B cell (primary cell): ENCODE results near the gene TAGLN2. TPM values are rescaled to one million over a fixed set of nuclear protein-coding genes. Genes with fewer than 3 reads are reported as not detected.

Source experiments
- ATAC-seq: fragments of 200-7000 bp; cut with Tn5 transposase; one replicate; pipeline ENCODE4 v1.10.0; 2021; ENCODE audit warnings: low read depth, mild to moderate bottlenecking, moderate number of reproducible peaks, moderate library complexity
- CTCF ChIA-PET: fragments of 350-600 bp; sonication (Branson Sonifier 250); formaldehyde crosslinking; loops from one replicate; lab custom pipeline; 2021; ENCODE audit warnings: antibody characterized with exemption, inconsistent platforms; lab: Charles Lee
- POLR2A ChIA-PET: fragments of 350-600 bp; sonication (Branson Sonifier 250); formaldehyde crosslinking; loops from one replicate; lab custom pipeline; 2021; ENCODE audit warnings: antibody characterized with exemption; lab: Charles Lee
- DNase-seq: peaks from one replicate; pipeline ENCODE4 v3.0.0; 2013
- H2AFZ ChIP-seq: 2 replicates; pipeline ENCODE4 v1.6.1; 2012; ENCODE audit warnings: mild to moderate bottlenecking, low read depth, low read length; ENCODE audit not compliant: insufficient read depth, poor library complexity, severe bottlenecking
- H3K27ac ChIP-seq, 2 donors: 1 replicate in 1 of 2; 2 replicates in 1 of 2; pipeline ENCODE4 v1.5.1; 2012 to 2013; ENCODE audit warnings: low read length in 2 of 2, mild to moderate bottlenecking in 2 of 2, moderate library complexity in 1 of 2
- H3K27me3 ChIP-seq, 4 experiments: fragments of 200-600 bp in 1 of 4; sonication (generic) in 1 of 4; replicated peaks in 1 of 4; 1 replicate in 2 of 4; 2 replicates in 2 of 4; pipeline versions ENCODE4 v1.6.1 to v1.7.0; 2013 to 2016; ENCODE audit warnings: low read length in 3 of 4, mild to moderate bottlenecking in 2 of 4, mixed read lengths in 1 of 4, moderate library complexity in 1 of 4; ENCODE audit not compliant: insufficient read depth in 4 of 4, control insufficient read depth in 3 of 4; ENCODE audit errors: control extremely low read depth in 1 of 4
- H3K36me3 ChIP-seq, 2 experiments: replicated peaks in 1 of 2; 1 replicate in 1 of 2; 2 replicates in 1 of 2; pipeline versions ENCODE4 v1.6.1 to v1.7.1; 2013; ENCODE audit warnings: low read length in 1 of 2; ENCODE audit not compliant: insufficient read depth in 2 of 2, control insufficient read depth in 1 of 2; ENCODE audit errors: control extremely low read depth in 1 of 2, extremely low read depth in 1 of 2
- H3K4me1 ChIP-seq, 2 donors: fragments of 200-600 bp in 1 of 2; sonication (generic) in 1 of 2; 1 replicate in 1 of 2; 2 replicates in 1 of 2; pipeline versions ENCODE4 v1.5.1 to v1.6.1; 2013 to 2017; ENCODE audit warnings: low read length in 2 of 2; ENCODE audit not compliant: control insufficient read depth in 2 of 2, insufficient read depth in 2 of 2
- H3K4me2 ChIP-seq: replicated peaks from 2 replicates; pipeline ENCODE3; 2012; ENCODE audit warnings: mild to moderate bottlenecking, low read depth, low read length; ENCODE audit not compliant: poor library complexity, severe bottlenecking
- H3K4me3 ChIP-seq, 5 experiments: fragments of 200-600 bp in 1 of 5; sonication (generic) in 1 of 5; 1 replicate in 3 of 5; 2 replicates in 2 of 5; pipeline versions ENCODE4 v1.5.1 to v1.7.0; 2011 to 2016; ENCODE audit warnings: low read length in 4 of 5, mild to moderate bottlenecking in 4 of 5, low read depth in 2 of 5, control low read depth in 1 of 5, moderate library complexity in 1 of 5; ENCODE audit not compliant: insufficient read depth in 1 of 5; ENCODE audit errors: control extremely low read depth in 1 of 5, extremely low read depth in 1 of 5
- H3K79me2 ChIP-seq: fragments of 200-600 bp; sonication (generic); one replicate; pipeline ENCODE4 v1.6.0; 2016; ENCODE audit warnings: low read length; ENCODE audit not compliant: control insufficient read depth, insufficient read depth
- H3K9ac ChIP-seq: fragments of 200-600 bp; sonication (generic); 2 replicates; pipeline ENCODE4 v1.6.1; 2017; ENCODE audit warnings: mild to moderate bottlenecking, low read length, moderate library complexity
- H3K9me3 ChIP-seq, 3 donors: one replicate each; pipeline versions ENCODE4 v1.6.1 to v1.7.1; 2013; ENCODE audit warnings: low read length in 2 of 3; ENCODE audit not compliant: control insufficient read depth in 2 of 3, insufficient read depth in 1 of 3; ENCODE audit errors: control extremely low read depth in 1 of 3
- H4K20me1 ChIP-seq: 2 replicates; pipeline ENCODE4 v1.6.0; 2012; ENCODE audit warnings: mild to moderate bottlenecking, low read length; ENCODE audit not compliant: insufficient read depth, control insufficient read depth, poor library complexity, severe bottlenecking
- H3K27ac Mint-ChIP-seq: one replicate; pipeline ENCODE4 v1.8.0; 2021; ENCODE audit warnings: mixed read lengths
- H3K27me3 Mint-ChIP-seq: one replicate; pipeline ENCODE4 v1.8.0; 2021; ENCODE audit warnings: mixed read lengths
- H3K4me1 Mint-ChIP-seq: one replicate; pipeline ENCODE4 v1.8.0; 2021; ENCODE audit warnings: mixed read lengths
- H3K4me3 Mint-ChIP-seq: one replicate; pipeline ENCODE4 v1.8.0; 2021; ENCODE audit warnings: mixed read lengths
- H3K9me3 Mint-ChIP-seq: one replicate; pipeline ENCODE4 v1.8.0; 2022; ENCODE audit warnings: mixed read lengths; ENCODE audit not compliant: insufficient read depth
- EZH2 ChIP-seq: IDR thresholded peaks from 2 replicates; pipeline ENCODE4 v1.6.1; 2012; ENCODE audit warnings: borderline replicate concordance, low read depth, mild to moderate bottlenecking, moderate library complexity, low read length; ENCODE audit not compliant: insufficient read depth, poor library complexity, severe bottlenecking
- WGBS: methylation state at CpG from one replicate; pipeline ENCODE4 v1.1.5; 2013; ENCODE audit warnings: missing lambda C conversion rate; ENCODE audit not compliant: insufficient coverage; 5-methylcytosine and 5-hydroxymethylcytosine counted together
- intact Hi-C: fragments of 100-400 bp; cut with micrococcal nuclease; formaldehyde crosslinking; loops from one replicate; pipeline ENCODE4 v1.10.0; 2022
- polyA plus RNA-seq: library from polyadenylated mRNA; depleted of rRNA; stranded (reverse); fragments of >200 nt; gene quantifications from 2 replicates; pipeline ENCODE4 v1.2.3, GENCODE V29; 2012
- total RNA-seq, 2 donors: library from RNA; stranded (reverse); fragments of 120-200 nt in 1 of 2; gene quantifications; 1 replicate in 1 of 2; 2 replicates in 1 of 2; pipeline versions ENCODE4 v1.2.3 to v1.2.4, GENCODE V29; 2013 to 2022
- TF ChIP-seq, protein P1 (sequence below): fragments of 200-600 bp; IDR thresholded peaks from one replicate; pipeline ENCODE4 v1.8.0; 2022; ENCODE audit warnings: antibody characterized with exemption, mild to moderate bottlenecking

TAGLN2 gene
- total and polyA plus RNA-seq, 2 donors (not counting 1 experiment from before 2014, with no cell fraction given) = 342 to 721 TPM

DNA sequence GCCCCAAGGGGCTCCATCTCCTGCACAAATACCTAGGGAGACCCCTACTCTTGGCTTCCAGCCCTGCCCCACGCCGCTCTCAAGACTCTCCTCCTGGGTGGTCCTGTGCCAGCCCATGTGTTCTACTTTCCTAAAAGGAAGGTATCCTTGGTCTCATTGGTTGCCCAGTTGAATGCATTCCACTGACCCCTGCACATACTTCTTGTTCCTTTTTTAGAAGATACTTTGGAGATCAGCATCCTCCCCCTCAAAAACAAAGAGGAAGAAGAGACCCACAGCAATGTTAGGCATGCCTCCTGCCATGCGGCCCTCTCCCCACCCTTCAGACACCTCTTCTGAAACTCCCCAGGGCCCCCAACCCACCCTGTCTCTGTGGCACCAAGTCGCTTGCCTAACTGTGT is 24.7 kb upstream of the TAGLN2 start:
- Histone ChIP-seq H2AFZ (no peak overlapping the region), H3K9ac (no peak overlapping the region), H3K36me3 (no peaks in the 10 kb centered on the region), H3K4me3 (no peak overlapping the region), H4K20me1 (no peaks in the 10 kb centered on the region), H3K4me2 (no peak overlapping the region), H3K4me1 (peaks cover 10 to 12% of the 10 kb centered on the region in 2 donors), H3K27me3 (peaks cover 0 to 42% (median 14%) of the 10 kb centered on the region in 4 experiments), H3K27ac (no peak overlapping the region), H3K79me2 (no peaks in the 10 kb centered on the region), H3K9me3 (no peaks in the 10 kb centered on the region)
- ChIA-PET POLR2A (no interaction called here), CTCF (no interaction called here)
- TF ChIP-seq EZH2 = no peak
- TF ChIP-seq, protein P1, sequence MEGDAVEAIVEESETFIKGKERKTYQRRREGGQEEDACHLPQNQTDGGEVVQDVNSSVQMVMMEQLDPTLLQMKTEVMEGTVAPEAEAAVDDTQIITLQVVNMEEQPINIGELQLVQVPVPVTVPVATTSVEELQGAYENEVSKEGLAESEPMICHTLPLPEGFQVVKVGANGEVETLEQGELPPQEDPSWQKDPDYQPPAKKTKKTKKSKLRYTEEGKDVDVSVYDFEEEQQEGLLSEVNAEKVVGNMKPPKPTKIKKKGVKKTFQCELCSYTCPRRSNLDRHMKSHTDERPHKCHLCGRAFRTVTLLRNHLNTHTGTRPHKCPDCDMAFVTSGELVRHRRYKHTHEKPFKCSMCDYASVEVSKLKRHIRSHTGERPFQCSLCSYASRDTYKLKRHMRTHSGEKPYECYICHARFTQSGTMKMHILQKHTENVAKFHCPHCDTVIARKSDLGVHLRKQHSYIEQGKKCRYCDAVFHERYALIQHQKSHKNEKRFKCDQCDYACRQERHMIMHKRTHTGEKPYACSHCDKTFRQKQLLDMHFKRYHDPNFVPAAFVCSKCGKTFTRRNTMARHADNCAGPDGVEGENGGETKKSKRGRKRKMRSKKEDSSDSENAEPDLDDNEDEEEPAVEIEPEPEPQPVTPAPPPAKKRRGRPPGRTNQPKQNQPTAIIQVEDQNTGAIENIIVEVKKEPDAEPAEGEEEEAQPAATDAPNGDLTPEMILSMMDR = no peak
- no peak overlapping the region for H3K4me3 Mint-ChIP-seq
- no peak for DNase-seq
- no peaks in the 10 kb centered on the region for H3K9me3 Mint-ChIP-seq
- H3K4me1 Mint-ChIP-seq = peaks cover 11% of the 10 kb centered on the region
- peaks cover 50% of the 10 kb centered on the region for H3K27me3 Mint-ChIP-seq
- H3K27ac Mint-ChIP-seq = no peak overlapping the region
- no peak for ATAC-seq
- intact Hi-C loops = no loop called here
- WGBS = 90% methylated on average over 3 of the region's 4 CpGs

DNA sequence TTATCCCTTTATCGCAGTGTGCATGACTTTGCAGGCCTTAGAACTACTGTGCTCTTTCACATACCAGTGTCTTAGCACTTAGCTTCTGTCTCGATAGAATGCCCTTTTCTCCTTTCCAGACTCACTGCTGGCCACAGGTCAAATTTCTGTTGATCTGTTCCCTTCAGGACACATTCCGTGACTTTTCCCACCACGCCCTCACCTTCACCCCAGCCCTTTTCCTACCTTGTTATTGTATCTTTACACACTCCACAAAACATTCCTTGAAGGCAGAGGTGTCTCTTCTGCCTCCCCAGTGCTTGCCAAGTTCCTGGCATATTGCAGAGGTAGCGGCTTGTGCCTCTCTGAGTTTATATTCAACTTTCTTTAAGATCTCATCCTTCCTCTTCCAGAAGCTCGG is 23.8 kb upstream of the TAGLN2 start:
- H3K79me2 ChIP-seq = no peaks in the 10 kb centered on the region
- Mint-ChIP-seq H3K27me3 (peaks cover 55% of the 10 kb centered on the region), H3K27ac (no peak overlapping the region), H3K9me3 (no peaks in the 10 kb centered on the region), H3K4me1 (peaks cover 15% of the 10 kb centered on the region), H3K4me3 (no peak overlapping the region)
- intact Hi-C loops = no loop called here
- no peak overlapping the region for H3K9ac ChIP-seq
- H3K27me3 ChIP-seq = peaks cover 0 to 50% (median 23%) of the 10 kb centered on the region in 4 experiments
- ChIA-PET CTCF (no interaction called here), POLR2A (no interaction called here)
- no peak overlapping the region for H2AFZ ChIP-seq
- H3K4me3 ChIP-seq = no peak overlapping the region
- H3K36me3 ChIP-seq = no peaks in the 10 kb centered on the region
- DNase-seq = no peak
- no peaks in the 10 kb centered on the region for H4K20me1 ChIP-seq
- ATAC-seq = no peak
- H3K27ac ChIP-seq = no peak overlapping the region
- no peak overlapping the region for H3K4me2 ChIP-seq
- H3K9me3 ChIP-seq = no peaks in the 10 kb centered on the region
- WGBS = 96% methylated on average over 6 of the region's 6 CpGs
- no peak for TF ChIP-seq EZH2
- TF ChIP-seq, protein P1 = no peak
- peaks cover 15 to 18% of the 10 kb centered on the region in 2 donors for H3K4me1 ChIP-seq
